Stimulated activated CD8-positive, alpha-beta memory T cell treated with anti-CD3 and anti-CD28 coated beads, Interleukin-2, amount 100 ng/mL, for 48 hours (primary cell): ENCODE data around the gene CLASP1.

Experiments
- DNase-seq, 2 donors: peaks; one replicate each; pipeline ENCODE4 v3.0.0-alpha.2; 2020; ENCODE audit warnings: low read depth in 2 of 2

The CLASP1 gene

DNA sequence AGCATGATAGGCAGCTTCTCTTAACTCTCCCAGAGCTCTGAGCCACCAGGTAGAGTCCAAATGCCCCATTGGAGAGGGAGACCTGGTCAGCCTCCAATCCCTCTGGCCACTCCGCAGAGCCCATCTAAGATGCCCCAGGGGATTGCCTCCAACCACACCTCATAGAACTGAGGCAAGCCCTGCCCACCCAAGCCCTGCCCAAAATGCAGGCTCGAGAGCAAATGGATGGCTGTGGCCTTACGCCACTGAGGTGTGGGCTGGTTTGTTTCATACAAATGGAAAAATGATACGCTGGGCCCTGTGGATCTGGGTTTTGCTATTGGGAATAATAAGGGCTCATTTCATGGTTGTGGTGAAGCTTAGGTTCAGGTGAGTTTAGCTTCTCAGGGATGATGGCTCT lies 361.3 kb downstream of the CLASP1 start:
- DNase-seq, result no peak
